ENCODE results near the gene NTM. TPM values are rescaled to one million over a fixed set of nuclear protein-coding genes. Genes with fewer than 3 reads are reported as not detected.

NTM gene
- total RNA-seq, 3 donors from 2014 or later = 0.66 to 9.0 (median 1.0) TPM

- Histone ChIP-seq H3K27ac (no peak overlapping the region), H3K4me1 (no peaks in the 10 kb centered on the region), H3K4me3 (no peak overlapping the region), H3K27me3 (no peaks in the 10 kb centered on the region), H3K9me3 (no peaks in the 10 kb centered on the region), H3K36me3 (no peaks in the 10 kb centered on the region)
- no peak for TF ChIP-seq POLR2AphosphoS5 (IDR thresholded peaks at IDR 0.05)
- TF ChIP-seq POLR2A (IDR thresholded peaks at IDR 0.05) = no peak
- TF ChIP-seq CTCF (IDR thresholded peaks at IDR 0.05) = no peak
- no peak for DNase-seq (ENCODE audit: low spot score in 2 of 2)
- intact Hi-C loops (cut with DNase I; ENCODE audit: low total_unique reads) = no loop called here
Measured at GRCh38 chr11:132096132-132096825, 725.9 kb downstream of the NTM start.

- no peak for TF ChIP-seq POLR2A (IDR thresholded peaks at IDR 0.05)
- no peak for TF ChIP-seq CTCF (IDR thresholded peaks at IDR 0.05)
- no peak for TF ChIP-seq POLR2AphosphoS5 (IDR thresholded peaks at IDR 0.05)
- Histone ChIP-seq H3K27ac (no peak overlapping the region), H3K4me1 (no peaks in the 10 kb centered on the region), H3K27me3 (no peaks in the 10 kb centered on the region), H3K9me3 (no peaks in the 10 kb centered on the region), H3K36me3 (no peaks in the 10 kb centered on the region), H3K4me3 (no peak overlapping the region)
- intact Hi-C loops (cut with DNase I; ENCODE audit: low total_unique reads) = no loop called here
- no peak for DNase-seq (ENCODE audit: low spot score in 2 of 2)
Measured at GRCh38 chr11:132099692-132100091, 729.3 kb downstream of the NTM start.

DNA sequence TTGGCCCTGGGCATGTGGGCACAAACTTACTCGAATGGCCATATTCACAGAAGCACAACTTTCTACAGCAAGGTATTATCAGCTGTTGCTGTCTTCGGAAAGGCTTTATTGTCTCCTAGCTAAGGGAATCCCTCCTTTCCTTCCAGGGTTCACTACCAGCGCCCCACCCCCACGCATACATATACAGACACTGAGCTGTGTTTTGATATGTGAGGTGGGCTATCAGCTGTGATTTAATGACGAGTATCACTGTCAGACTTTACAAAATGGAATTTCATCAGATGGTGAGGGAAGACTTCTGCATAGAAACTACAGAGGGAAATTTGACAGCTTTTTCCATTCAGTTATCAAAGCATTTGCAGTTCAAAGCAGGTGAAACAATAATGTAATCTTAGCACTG lies 730.2 kb downstream of the NTM start:
- DNase-seq (ENCODE audit: low spot score in 2 of 2) = no peak
- H3K4me3 ChIP-seq = no peak overlapping the region
- TF ChIP-seq POLR2AphosphoS5 (IDR thresholded peaks at IDR 0.05) (no peak), POLR2A (IDR thresholded peaks at IDR 0.05) (no peak), CTCF (IDR thresholded peaks at IDR 0.05) (no peak)
- H3K27me3 ChIP-seq = no peaks in the 10 kb centered on the region
- H3K36me3 ChIP-seq = no peaks in the 10 kb centered on the region
- no peak overlapping the region for H3K27ac ChIP-seq
- no peaks in the 10 kb centered on the region for H3K9me3 ChIP-seq
- H3K4me1 ChIP-seq = no peaks in the 10 kb centered on the region
- intact Hi-C loops (cut with DNase I; ENCODE audit: low total_unique reads) = no loop called here

GRCh38 chr11:132101881-132102280 lies 731.5 kb downstream of the NTM start:
- no peak for DNase-seq (ENCODE audit: low spot score in 2 of 2)
- no peaks in the 10 kb centered on the region for H3K9me3 ChIP-seq
- H3K4me3 ChIP-seq = no peak overlapping the region
- TF ChIP-seq POLR2A (IDR thresholded peaks at IDR 0.05) = no peak
- no peak for TF ChIP-seq CTCF (IDR thresholded peaks at IDR 0.05)
- TF ChIP-seq POLR2AphosphoS5 (IDR thresholded peaks at IDR 0.05) = no peak
- intact Hi-C loops (cut with DNase I; ENCODE audit: low total_unique reads) = no loop called here
- H3K4me1 ChIP-seq = no peaks in the 10 kb centered on the region
- H3K27me3 ChIP-seq = no peaks in the 10 kb centered on the region
- H3K36me3 ChIP-seq = no peaks in the 10 kb centered on the region
- no peak overlapping the region for H3K27ac ChIP-seq

- intact Hi-C loops (cut with DNase I; ENCODE audit: low total_unique reads) = no loop called here
Measured at GRCh38 chr11:132103021-132103420, 732.6 kb downstream of the NTM start.

More at GRCh38 chr11:132103021-132103420, 732.6 kb downstream of the NTM start:
- H3K9me3 ChIP-seq = no peaks in the 10 kb centered on the region
- no peak for TF ChIP-seq POLR2AphosphoS5 (IDR thresholded peaks at IDR 0.05)
- no peak overlapping the region for H3K27ac ChIP-seq
- no peak overlapping the region for H3K4me3 ChIP-seq
- H3K4me1 ChIP-seq = no peaks in the 10 kb centered on the region
- H3K27me3 ChIP-seq = no peaks in the 10 kb centered on the region
- H3K36me3 ChIP-seq = no peaks in the 10 kb centered on the region
- no peak for DNase-seq (ENCODE audit: low spot score in 2 of 2)

All from breast epithelium (tissue), 4 donors.